Psoas muscle (tissue), 8 donors: Measurements from ENCODE around the gene FSTL1. TPM values are rescaled to one million over a fixed set of nuclear protein-coding genes. Genes with fewer than 3 reads are reported as not detected.

Source experiments
- ATAC-seq, 4 donors: fragments of 200-7000 bp; cut with Tn5 transposase; one replicate each; pipeline ENCODE4 v1.9.1; 2020; ENCODE audit warnings: moderate library complexity in 3 of 4, mild to moderate bottlenecking in 2 of 4
- DNase-seq, 2 donors: peaks; one replicate each; pipeline ENCODE4 v3.0.0-alpha.2; 2020
- H3K27ac ChIP-seq: fragments of 200-600 bp; one replicate; pipeline ENCODE4 v1.8.0; 2022
- H3K27me3 ChIP-seq, 3 donors: fragments of 200-600 bp in 1 of 3; one replicate each; pipeline versions ENCODE4 v1.6.1 to v1.8.0; 2013 to 2022; ENCODE audit warnings: low read length in 2 of 3, mild to moderate bottlenecking in 2 of 3, moderate library complexity in 1 of 3; ENCODE audit not compliant: insufficient read depth in 3 of 3
- H3K36me3 ChIP-seq, 2 donors: fragments of 200-600 bp in 1 of 2; one replicate each; pipeline versions ENCODE4 v1.6.1 to v1.8.0; 2013 to 2022; ENCODE audit warnings: low read depth in 1 of 2, mild to moderate bottlenecking in 1 of 2, moderate library complexity in 1 of 2; ENCODE audit not compliant: insufficient read depth in 1 of 2
- H3K4me1 ChIP-seq: fragments of 200-600 bp; one replicate; pipeline ENCODE4 v1.8.0; 2022
- H3K4me3 ChIP-seq: fragments of 200-600 bp; one replicate; pipeline ENCODE4 v1.8.0; 2022; ENCODE audit warnings: mild to moderate bottlenecking
- H3K9me3 ChIP-seq: fragments of 200-600 bp; one replicate; pipeline ENCODE4 v1.8.0; 2022
- WGBS, 3 donors: extraction: QIAGEN DNeasy Blood & Tissue Kit; methylation state at CpG; one replicate each; pipeline versions ENCODE4 v1.1.6 to v1.1.7; 2013; 5-methylcytosine and 5-hydroxymethylcytosine counted together
- intact Hi-C, 2 donors: fragments of 100-400 bp; cut with DNase I; formaldehyde crosslinking; loops; one replicate each; pipeline versions ENCODE4 v1.11.0 to v1.14.2; 2022
- polyA plus RNA-seq, 3 donors: library from polyadenylated mRNA; stranded (reverse); fragments of 200-250 nt; gene quantifications; one replicate each; pipeline ENCODE4 v1.2.3, GENCODE V29; 2013
- total RNA-seq, 4 donors: library from RNA; stranded (reverse); fragmentation: NEBNext Ultra II Directional in 2 of 4; extraction: Animal tissue kit (Norgen Biotek cat#: 25700) in 2 of 4; gene quantifications; one replicate each; pipeline versions ENCODE4 v1.2.1 to v1.2.4, GENCODE V29; 2021 to 2023
- TF ChIP-seq, protein P1 (sequence below): fragments of 200-600 bp; IDR thresholded peaks from one replicate; pipeline ENCODE4 v1.8.0; 2022; ENCODE audit warnings: antibody characterized with exemption
- donor health status: healthy with polysubstance abuse.
- donor health status: DM: no; HTN: no; CAD: no; lungs with moderate emphysema.
- donor health status: Bipolar disorder and iron deficiency.
- donor health status: healthy.
- donor health status: DM: yes; HTN: yes; CAD: no.
- donor health status: DM: no; HTN: no; CAD: no.
- donor health status: DM: no; HTN: no; CAD: no.
- donor health status: DM: yes; HTN: yes; CAD: no.

The FSTL1 gene
- total and polyA plus RNA-seq, 7 donors, result 11.9 to 62.6 (median 43.9) TPM

DNA sequence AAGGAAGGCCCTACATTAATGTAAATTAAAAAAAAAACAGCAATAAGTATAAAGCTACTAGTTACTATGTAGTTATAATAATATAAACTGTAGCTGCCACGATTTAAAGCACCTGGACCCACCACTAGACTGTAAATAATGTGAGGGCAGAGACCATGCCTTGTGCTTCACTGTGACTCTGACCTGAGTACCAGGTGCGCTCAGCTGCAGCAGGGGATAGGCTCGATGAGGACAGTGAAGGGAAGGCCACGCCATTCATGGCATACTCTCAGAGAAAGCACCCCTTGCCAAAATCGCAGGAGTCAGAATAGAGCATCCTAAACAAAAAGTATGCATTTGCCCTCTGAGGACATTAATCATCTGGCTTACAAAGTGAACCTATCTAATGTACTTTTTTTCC is 5.1 kb downstream of the FSTL1 start:
- 74 to 76% (median 76%) methylated on average over 5 of the region's 5 CpGs for WGBS, 3 donors
- peaks cover 0 to 15% (median 2%) of the 10 kb centered on the region in 3 donors for H3K27me3 ChIP-seq
- no peaks in the 10 kb centered on the region for H3K36me3 ChIP-seq
- no peak for DNase-seq
- TF ChIP-seq, protein P1, sequence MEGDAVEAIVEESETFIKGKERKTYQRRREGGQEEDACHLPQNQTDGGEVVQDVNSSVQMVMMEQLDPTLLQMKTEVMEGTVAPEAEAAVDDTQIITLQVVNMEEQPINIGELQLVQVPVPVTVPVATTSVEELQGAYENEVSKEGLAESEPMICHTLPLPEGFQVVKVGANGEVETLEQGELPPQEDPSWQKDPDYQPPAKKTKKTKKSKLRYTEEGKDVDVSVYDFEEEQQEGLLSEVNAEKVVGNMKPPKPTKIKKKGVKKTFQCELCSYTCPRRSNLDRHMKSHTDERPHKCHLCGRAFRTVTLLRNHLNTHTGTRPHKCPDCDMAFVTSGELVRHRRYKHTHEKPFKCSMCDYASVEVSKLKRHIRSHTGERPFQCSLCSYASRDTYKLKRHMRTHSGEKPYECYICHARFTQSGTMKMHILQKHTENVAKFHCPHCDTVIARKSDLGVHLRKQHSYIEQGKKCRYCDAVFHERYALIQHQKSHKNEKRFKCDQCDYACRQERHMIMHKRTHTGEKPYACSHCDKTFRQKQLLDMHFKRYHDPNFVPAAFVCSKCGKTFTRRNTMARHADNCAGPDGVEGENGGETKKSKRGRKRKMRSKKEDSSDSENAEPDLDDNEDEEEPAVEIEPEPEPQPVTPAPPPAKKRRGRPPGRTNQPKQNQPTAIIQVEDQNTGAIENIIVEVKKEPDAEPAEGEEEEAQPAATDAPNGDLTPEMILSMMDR, result no peak
- intact Hi-C loops, result no loop called here
- no peak for ATAC-seq
- no peaks in the 10 kb centered on the region for H3K9me3 ChIP-seq
- no peaks in the 10 kb centered on the region for H3K4me1 ChIP-seq
- H3K27ac ChIP-seq, result no peak overlapping the region
- no peak overlapping the region for H3K4me3 ChIP-seq

DNA sequence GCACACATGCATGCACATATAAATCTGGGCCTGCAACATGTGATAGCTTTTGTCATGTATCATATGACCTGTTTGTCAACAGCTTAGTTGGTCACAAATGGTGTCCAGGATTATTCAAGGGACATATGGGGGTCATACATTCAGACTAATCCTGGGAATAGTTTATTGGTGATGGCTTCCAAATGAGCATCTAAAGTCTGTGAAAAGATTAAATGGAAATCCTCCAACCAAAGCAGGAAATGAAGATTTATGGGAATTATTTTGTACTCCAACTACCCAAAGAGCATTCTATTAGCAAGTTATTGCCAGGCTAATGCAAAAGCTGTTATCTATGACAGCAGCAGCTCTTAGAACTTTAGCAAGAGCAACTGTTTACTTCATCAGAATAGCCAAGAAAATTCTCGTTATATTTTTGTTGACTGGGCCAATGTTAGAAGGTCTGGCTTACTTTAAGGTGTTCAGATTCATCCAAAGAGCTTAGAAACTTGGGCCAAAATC is 7.1 kb downstream of the FSTL1 start:
- H3K27me3 ChIP-seq, result peaks cover 0 to 2% (median 0%) of the 10 kb centered on the region in 3 donors
- no peaks in the 10 kb centered on the region for H3K4me1 ChIP-seq
- WGBS, 3 donors, result 37 to 55% (median 39%) methylated on average over 1 of the region's 1 CpG
- TF ChIP-seq, protein P1, result no peak
- H3K27ac ChIP-seq, result no peak overlapping the region
- intact Hi-C loops, result no loop called here
- ATAC-seq, result no peak
- no peaks in the 10 kb centered on the region for H3K36me3 ChIP-seq
- no peak overlapping the region for H3K4me3 ChIP-seq
- H3K9me3 ChIP-seq, result no peaks in the 10 kb centered on the region
- DNase-seq, result no peak

DNA sequence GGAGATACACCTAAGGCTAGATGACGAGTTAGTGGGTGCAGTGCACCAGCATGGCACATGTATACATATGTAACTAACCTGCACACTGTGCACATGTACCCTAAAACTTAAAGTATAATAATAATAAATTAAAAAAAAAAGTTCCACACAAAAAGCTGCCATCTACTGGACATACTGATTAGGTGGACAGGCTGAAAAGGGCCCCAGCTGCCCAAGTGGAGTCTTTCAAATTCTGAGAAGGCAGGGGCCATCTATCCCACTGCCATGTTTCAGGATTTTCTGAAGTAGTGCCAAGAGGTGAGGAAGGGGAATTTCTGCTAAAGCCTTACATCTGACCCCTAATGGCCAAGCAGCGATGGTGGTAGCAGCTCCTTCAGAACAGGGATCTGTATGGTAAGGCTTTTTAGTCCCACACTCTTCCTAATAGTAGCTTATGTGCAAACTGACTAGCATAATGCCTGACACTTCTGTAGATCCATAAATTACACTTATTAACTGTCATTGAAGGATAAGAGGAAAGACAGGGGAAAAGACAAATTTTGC is 7.7 kb downstream of the FSTL1 start:
- Histone ChIP-seq H3K4me1 (no peaks in the 10 kb centered on the region), H3K27me3 (no peaks in the 10 kb centered on the region), H3K4me3 (no peak overlapping the region), H3K36me3 (peaks cover 0 to under 1% of the 10 kb centered on the region in 2 donors), H3K9me3 (no peaks in the 10 kb centered on the region), H3K27ac (no peak overlapping the region)
- DNase-seq (no peak), ATAC-seq (no peak)
- 68 to 79% (median 78%) methylated on average over 1 of the region's 2 CpGs for WGBS, 3 donors
- TF ChIP-seq, protein P1, result no peak
- intact Hi-C loops, result no loop called here

DNA sequence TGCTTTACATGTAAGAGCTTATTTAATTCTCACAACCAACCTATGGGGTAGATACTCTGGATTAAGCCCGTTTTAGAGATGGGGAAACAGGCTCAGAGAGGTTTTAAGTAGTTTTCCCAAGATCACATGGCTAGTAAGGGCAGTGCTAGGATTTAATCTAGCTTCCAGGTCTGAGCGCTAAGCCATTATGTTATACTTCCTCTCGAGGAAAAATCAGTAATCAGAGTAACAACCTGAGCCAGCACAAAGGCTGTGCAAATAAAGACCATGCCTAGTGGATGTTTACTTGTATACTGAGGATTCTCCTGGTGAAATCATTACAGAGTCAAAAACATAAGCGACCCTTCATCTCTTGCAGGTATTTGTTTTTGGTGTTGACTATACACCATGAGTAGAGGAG is 9.0 kb downstream of the FSTL1 start:
- WGBS, 3 donors, result 71 to 76% (median 71%) methylated on average over 4 of the region's 4 CpGs
- H3K9me3 ChIP-seq, result no peaks in the 10 kb centered on the region
- TF ChIP-seq, protein P1, result no peak
- H3K4me3 ChIP-seq, result no peak overlapping the region
- intact Hi-C loops, result no loop called here
- peaks cover 0 to 3% of the 10 kb centered on the region in 2 donors for H3K36me3 ChIP-seq
- H3K27me3 ChIP-seq, result no peaks in the 10 kb centered on the region
- no peak overlapping the region for H3K27ac ChIP-seq
- no peak for DNase-seq
- no peak for ATAC-seq
- no peaks in the 10 kb centered on the region for H3K4me1 ChIP-seq

DNA sequence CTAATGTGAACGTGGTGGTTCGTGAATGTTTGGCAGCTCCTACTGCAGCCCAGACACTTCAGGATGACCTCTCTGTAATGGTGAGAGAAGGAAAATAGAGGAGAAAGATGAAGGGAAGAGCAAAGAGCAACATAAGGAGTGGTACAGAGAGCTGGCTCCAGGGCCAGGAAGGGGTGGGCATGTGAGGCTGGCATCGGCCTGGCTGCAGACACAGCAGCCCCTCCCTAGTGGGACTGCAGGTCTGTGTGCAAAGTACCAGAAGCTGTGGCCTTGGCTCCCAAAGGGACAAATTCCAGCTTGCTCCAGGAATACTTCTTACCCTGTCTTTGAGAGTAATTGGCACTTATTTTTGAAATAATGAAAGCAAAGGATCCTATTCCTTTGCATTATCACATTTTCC is 10.0 kb downstream of the FSTL1 start:
- Histone ChIP-seq H3K36me3 (peaks cover 0 to 3% of the 10 kb centered on the region in 2 donors), H3K27ac (no peak overlapping the region), H3K4me1 (no peaks in the 10 kb centered on the region), H3K4me3 (no peak overlapping the region), H3K9me3 (no peaks in the 10 kb centered on the region), H3K27me3 (no peaks in the 10 kb centered on the region)
- ATAC-seq, result no peak
- 56 to 60% (median 58%) methylated on average over 3 of the region's 3 CpGs for WGBS, 3 donors
- intact Hi-C loops, result no loop called here
- no peak for DNase-seq
- TF ChIP-seq, protein P1, result no peak
